ENCODE data around the gene UGT2B17.
"Not testable (repeated sequence)": the region's sequence is repeated elsewhere in the genome, so short reads cannot be mapped to it uniquely, and the experiment has no call there.

Gene UGT2B17

GRCh38 chr4:68568535-68568934 is 7.6 kb downstream of the UGT2B17 start:
- not testable (repeated sequence) for DNase-seq

- DNase-seq: not testable (repeated sequence)
These were observed 9.8 kb downstream of the UGT2B17 start for GRCh38 chr4:68566364-68566763.

GRCh38 chr4:68565082-68565481 is 11.0 kb downstream of the UGT2B17 start:
- not testable (repeated sequence) for DNase-seq

- DNase-seq: not testable (repeated sequence)
These were observed 15.6 kb downstream of the UGT2B17 start for GRCh38 chr4:68560364-68561070.

GRCh38 chr4:68553830-68554229 is 22.3 kb downstream of the UGT2B17 start:
- not testable (repeated sequence) for DNase-seq

- DNase-seq: not testable (repeated sequence)
These were observed 23.0 kb downstream of the UGT2B17 start for GRCh38 chr4:68552818-68553811.

GRCh38 chr4:68542742-68543141 is 33.4 kb downstream of the UGT2B17 start:
- not testable (repeated sequence) for DNase-seq

- no peak for DNase-seq
These were observed 39.7 kb downstream of the UGT2B17 start for GRCh38 chr4:68536375-68536774.

- no peak for DNase-seq
These were observed 40.1 kb downstream of the UGT2B17 start for GRCh38 chr4:68535974-68536373.

GRCh38 chr4:68522232-68522631 is 53.9 kb downstream of the UGT2B17 start:
- not testable (repeated sequence) for DNase-seq

- no peak for DNase-seq
These were observed 55.1 kb downstream of the UGT2B17 start for GRCh38 chr4:68520985-68521384.

GRCh38 chr4:68518889-68519288 is 57.2 kb downstream of the UGT2B17 start:
- no peak for DNase-seq

- DNase-seq: not testable (repeated sequence)
These were observed 70.7 kb downstream of the UGT2B17 start for GRCh38 chr4:68505452-68505851.

GRCh38 chr4:68504836-68505235 is 71.3 kb downstream of the UGT2B17 start:
- not testable (repeated sequence) for DNase-seq

GRCh38 chr4:68503462-68503861 is 72.7 kb downstream of the UGT2B17 start:
- DNase-seq: not testable (repeated sequence)

GRCh38 chr4:68499021-68499420 is 77.1 kb downstream of the UGT2B17 start:
- no peak for DNase-seq

- DNase-seq: peak; percentile 63 to 64
These were observed 77.6 kb downstream of the UGT2B17 start for GRCh38 chr4:68498413-68499007.

- DNase-seq: no peak
These were observed 81.4 kb downstream of the UGT2B17 start for GRCh38 chr4:68494688-68495087.

- DNase-seq: no peak
These were observed 85.2 kb downstream of the UGT2B17 start for GRCh38 chr4:68490826-68491457.

- DNase-seq: no peak
These were observed 86.8 kb downstream of the UGT2B17 start for GRCh38 chr4:68489338-68489737.
